ENCODE data around the gene SIL1. TPM values are rescaled to one million over a fixed set of nuclear protein-coding genes. Genes with fewer than 3 reads are reported as not detected.
"Not testable (repeated sequence)": the region's sequence is repeated elsewhere in the genome, so short reads cannot be mapped to it uniquely, and the experiment has no call there.

The SIL1 gene
- total RNA-seq, 2 donors from 2014 or later = 69.9 to 75.6 TPM

DNA sequence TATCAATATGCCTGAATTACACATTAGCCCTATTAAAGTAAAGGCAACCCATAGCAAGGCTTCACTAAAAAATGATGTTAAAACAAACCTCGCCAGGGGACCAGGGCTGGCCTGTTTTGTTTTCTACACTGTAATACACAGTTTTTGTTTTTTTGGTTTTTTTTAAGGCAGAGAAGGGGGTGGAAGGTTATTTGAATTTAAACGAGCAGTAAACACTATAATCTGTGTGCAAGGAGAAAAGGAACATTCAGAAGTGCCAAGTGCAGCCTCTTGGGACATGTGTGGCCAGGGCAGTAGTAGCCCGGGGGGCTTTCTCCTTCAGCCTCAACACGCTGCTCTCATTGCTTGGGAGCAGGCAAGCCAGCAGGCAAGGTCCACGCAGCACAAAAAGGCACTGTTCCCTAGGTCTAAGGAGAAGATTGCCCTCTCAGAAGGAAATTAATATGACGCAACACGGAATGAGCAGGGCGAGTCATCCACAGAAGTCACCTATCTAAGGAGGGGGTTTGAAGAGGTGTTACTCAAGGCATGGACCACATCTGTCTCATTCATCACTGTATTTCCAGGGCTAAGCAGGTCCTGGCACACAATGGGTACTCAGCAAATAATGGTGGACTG lies 16.2 kb downstream of the SIL1 start:
- no peaks in the 10 kb centered on the region for H3K9me3 ChIP-seq
- peaks cover 22% of the 10 kb centered on the region for H3K4me1 ChIP-seq (replicated peaks)
- H3K27ac ChIP-seq = peak overlapping the region in 1 of 2 donors; percentile 21
- no peaks in the 10 kb centered on the region for H3K27me3 ChIP-seq (replicated peaks; ENCODE audit: insufficient read depth)
- WGBS = 56% methylated on average over 8 of the region's 8 CpGs
- TF ChIP-seq POLR2AphosphoS5 (IDR thresholded peaks at IDR 0.05) = no peak
- TF ChIP-seq, protein P1, sequence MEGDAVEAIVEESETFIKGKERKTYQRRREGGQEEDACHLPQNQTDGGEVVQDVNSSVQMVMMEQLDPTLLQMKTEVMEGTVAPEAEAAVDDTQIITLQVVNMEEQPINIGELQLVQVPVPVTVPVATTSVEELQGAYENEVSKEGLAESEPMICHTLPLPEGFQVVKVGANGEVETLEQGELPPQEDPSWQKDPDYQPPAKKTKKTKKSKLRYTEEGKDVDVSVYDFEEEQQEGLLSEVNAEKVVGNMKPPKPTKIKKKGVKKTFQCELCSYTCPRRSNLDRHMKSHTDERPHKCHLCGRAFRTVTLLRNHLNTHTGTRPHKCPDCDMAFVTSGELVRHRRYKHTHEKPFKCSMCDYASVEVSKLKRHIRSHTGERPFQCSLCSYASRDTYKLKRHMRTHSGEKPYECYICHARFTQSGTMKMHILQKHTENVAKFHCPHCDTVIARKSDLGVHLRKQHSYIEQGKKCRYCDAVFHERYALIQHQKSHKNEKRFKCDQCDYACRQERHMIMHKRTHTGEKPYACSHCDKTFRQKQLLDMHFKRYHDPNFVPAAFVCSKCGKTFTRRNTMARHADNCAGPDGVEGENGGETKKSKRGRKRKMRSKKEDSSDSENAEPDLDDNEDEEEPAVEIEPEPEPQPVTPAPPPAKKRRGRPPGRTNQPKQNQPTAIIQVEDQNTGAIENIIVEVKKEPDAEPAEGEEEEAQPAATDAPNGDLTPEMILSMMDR (IDR thresholded peaks at IDR 0.05) = no peak
- no peak for TF ChIP-seq POLR2A (IDR thresholded peaks at IDR 0.05)
- intact Hi-C loops (cut with DNase I) = loop anchor here (5.0 kb wide), 1 partner anchor 50 kb away; no protein-coding TSS in a partner anchor
- DNase-seq (ENCODE audit: low spot score) = no peak
- H3K36me3 ChIP-seq = no peaks in the 10 kb centered on the region
- H3K4me3 ChIP-seq = no peak overlapping the region

DNA sequence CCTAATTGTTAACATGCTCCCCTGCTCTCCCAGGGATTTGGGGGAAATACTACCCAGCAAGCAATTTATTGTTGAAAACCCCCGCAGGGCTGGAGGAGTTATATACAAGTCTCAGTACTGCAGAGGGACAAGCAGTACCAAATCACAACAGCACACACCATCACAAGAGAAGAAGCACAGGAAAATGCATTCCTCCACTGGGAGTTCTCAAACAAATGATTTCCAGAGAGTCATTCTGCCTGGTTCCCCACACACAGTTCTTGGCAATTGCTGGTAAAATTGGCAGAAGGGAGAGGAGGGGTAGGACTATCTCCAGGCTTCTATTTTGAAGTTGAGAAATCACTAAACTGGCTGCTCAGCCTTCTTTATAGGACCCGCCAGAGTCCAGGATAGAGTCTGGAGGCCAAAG lies 16.8 kb downstream of the SIL1 start:
- no peak for DNase-seq (ENCODE audit: low spot score)
- no peak for TF ChIP-seq POLR2A (IDR thresholded peaks at IDR 0.05)
- TF ChIP-seq, protein P1 (IDR thresholded peaks at IDR 0.05) = no peak
- WGBS = 27% methylated on average over 2 of the region's 2 CpGs
- peaks cover 22% of the 10 kb centered on the region for H3K4me1 ChIP-seq (replicated peaks)
- H3K9me3 ChIP-seq = no peaks in the 10 kb centered on the region
- intact Hi-C loops (cut with DNase I) = loop anchor here (5.0 kb wide), 1 partner anchor 49 kb away; no protein-coding TSS in a partner anchor
- H3K27ac ChIP-seq = peak overlapping the region in 1 of 2 donors; percentile 21
- H3K4me3 ChIP-seq = no peak overlapping the region
- no peaks in the 10 kb centered on the region for H3K27me3 ChIP-seq (replicated peaks; ENCODE audit: insufficient read depth)
- no peaks in the 10 kb centered on the region for H3K36me3 ChIP-seq

DNA sequence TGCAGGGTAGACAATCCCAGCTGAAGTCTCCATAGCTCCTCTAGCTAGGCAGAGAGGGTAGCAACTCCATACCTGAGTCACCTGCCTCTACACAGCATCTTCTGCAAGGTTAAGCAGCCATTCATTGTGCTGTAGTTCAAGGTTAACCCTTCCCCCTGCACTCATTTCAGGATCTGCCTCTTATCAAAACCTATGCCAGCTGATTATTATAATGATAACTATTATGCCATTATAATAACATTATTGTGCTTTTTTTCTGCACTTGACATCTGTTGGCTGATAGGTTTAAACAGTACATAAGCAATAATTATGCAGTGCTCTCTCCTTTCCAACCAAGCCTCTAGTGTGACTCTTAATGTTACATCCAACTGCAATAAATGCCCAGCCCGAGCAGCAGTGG lies 17.3 kb downstream of the SIL1 start:
- no peaks in the 10 kb centered on the region for H3K9me3 ChIP-seq
- H3K27ac ChIP-seq = no peak overlapping the region
- WGBS = 33% methylated on average over 1 of the region's 1 CpG
- no peak overlapping the region for H3K4me3 ChIP-seq
- intact Hi-C loops (cut with DNase I) = loop anchor here (5.0 kb wide), 1 partner anchor 49 kb away; no protein-coding TSS in a partner anchor
- H3K36me3 ChIP-seq = no peaks in the 10 kb centered on the region
- H3K4me1 ChIP-seq (replicated peaks) = peaks cover 22% of the 10 kb centered on the region
- no peak for DNase-seq (ENCODE audit: low spot score)
- H3K27me3 ChIP-seq (replicated peaks; ENCODE audit: insufficient read depth) = no peaks in the 10 kb centered on the region
- TF ChIP-seq POLR2A (IDR thresholded peaks at IDR 0.05) (no peak), POLR2AphosphoS5 (IDR thresholded peaks at IDR 0.05) (no peak)
- TF ChIP-seq, protein P1 (IDR thresholded peaks at IDR 0.05) = no peak

DNA sequence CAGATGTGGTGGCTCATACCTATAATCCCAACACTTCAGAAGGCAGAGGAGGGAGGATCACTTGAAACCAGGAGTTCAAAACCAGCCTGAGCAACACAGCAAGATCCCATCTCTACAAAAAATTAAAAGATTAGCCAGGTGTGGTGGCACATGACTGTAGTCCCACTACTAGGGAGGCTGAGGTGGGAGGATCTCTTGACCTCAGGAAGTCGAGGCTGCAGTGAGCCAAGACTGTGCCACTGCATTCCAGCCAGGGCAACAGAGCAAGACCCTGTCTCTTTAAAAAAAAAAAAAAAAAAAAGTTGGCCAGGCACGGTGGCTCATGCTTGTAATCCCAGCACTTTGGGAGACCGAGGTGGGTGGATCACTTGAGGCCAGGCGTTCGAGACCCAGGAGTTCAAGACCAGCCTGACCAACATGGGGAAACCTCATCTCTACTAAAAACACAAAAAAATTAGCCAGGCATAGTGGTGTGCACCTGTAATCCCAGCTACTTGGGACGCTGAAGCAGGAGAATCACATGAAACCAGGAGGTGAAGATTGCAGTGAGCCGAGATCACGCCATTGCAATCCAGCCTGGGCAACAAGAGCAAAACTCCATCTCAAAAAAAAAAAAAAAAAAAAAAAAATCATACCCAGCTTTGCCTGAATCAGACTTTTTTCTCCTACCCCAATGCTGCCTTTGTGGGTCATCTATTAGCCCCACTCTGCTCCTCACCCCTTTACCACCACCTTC lies 18.2 kb downstream of the SIL1 start:
- Histone ChIP-seq H3K27ac (peak overlapping the region; percentile 61 to 76), H3K4me1 (replicated peaks) (peaks cover 22% of the 10 kb centered on the region)
- not testable (repeated sequence) for H3K27me3 ChIP-seq (replicated peaks; ENCODE audit: insufficient read depth)

DNA sequence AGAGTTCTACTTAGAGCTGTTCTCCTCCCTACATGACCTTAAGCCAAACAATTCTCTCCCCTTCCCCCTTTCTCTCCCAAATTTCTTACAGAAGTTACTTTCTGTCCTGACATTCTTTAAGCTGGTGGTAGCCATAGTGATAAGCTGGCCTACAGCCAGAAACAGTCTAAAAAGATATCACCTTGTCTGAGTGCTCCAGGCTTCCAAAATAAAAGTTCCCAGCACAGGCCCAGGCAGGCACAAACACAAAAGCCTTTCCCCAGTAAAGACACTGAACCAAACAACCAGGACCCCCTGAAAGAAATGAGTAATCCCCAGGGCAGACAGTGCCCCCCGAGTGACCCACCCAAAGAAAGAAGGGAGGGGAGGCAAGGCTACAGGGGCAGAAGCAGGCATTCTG lies 19.2 kb downstream of the SIL1 start:
- WGBS = 31% methylated on average over 1 of the region's 1 CpG
- DNase-seq (ENCODE audit: low spot score) = peak; percentile 40
- Histone ChIP-seq H3K4me1 (replicated peaks) (peaks cover 22% of the 10 kb centered on the region), H3K4me3 (no peak overlapping the region), H3K27ac (peak overlapping the region; percentile 61 to 76), H3K9me3 (no peaks in the 10 kb centered on the region), H3K27me3 (replicated peaks; ENCODE audit: insufficient read depth) (no peaks in the 10 kb centered on the region), H3K36me3 (no peaks in the 10 kb centered on the region)
- TF ChIP-seq POLR2A (IDR thresholded peaks at IDR 0.05) (no peak), POLR2AphosphoS5 (IDR thresholded peaks at IDR 0.05) (no peak)
- TF ChIP-seq, protein P1 (IDR thresholded peaks at IDR 0.05) = no peak
- intact Hi-C loops (cut with DNase I) = no loop called here

More for the DNA sequence above, 18.2 kb downstream of the SIL1 start:
- H3K4me3 ChIP-seq; DNase-seq (ENCODE audit: low spot score); H3K9me3 ChIP-seq; H3K36me3 ChIP-seq: not testable (repeated sequence)
- intact Hi-C loops (cut with DNase I) = loop anchor here (5.0 kb wide), 1 partner anchor 48 kb away; no protein-coding TSS in a partner anchor
- WGBS = 60% methylated on average over 8 of the region's 8 CpGs
